Activated naive CD4-positive, alpha-beta T cell (primary cell): ENCODE measurements around the gene ZNF384.
"Not testable (repeated sequence)": the region's sequence is repeated elsewhere in the genome, so short reads cannot be mapped to it uniquely, and the experiment has no call there.

Experiments used
- DNase-seq, 4 experiments: peaks; one replicate each; lab custom pipeline; 2025; lab: John Stamatoyannopoulos, UW

The ZNF384 gene

DNA sequence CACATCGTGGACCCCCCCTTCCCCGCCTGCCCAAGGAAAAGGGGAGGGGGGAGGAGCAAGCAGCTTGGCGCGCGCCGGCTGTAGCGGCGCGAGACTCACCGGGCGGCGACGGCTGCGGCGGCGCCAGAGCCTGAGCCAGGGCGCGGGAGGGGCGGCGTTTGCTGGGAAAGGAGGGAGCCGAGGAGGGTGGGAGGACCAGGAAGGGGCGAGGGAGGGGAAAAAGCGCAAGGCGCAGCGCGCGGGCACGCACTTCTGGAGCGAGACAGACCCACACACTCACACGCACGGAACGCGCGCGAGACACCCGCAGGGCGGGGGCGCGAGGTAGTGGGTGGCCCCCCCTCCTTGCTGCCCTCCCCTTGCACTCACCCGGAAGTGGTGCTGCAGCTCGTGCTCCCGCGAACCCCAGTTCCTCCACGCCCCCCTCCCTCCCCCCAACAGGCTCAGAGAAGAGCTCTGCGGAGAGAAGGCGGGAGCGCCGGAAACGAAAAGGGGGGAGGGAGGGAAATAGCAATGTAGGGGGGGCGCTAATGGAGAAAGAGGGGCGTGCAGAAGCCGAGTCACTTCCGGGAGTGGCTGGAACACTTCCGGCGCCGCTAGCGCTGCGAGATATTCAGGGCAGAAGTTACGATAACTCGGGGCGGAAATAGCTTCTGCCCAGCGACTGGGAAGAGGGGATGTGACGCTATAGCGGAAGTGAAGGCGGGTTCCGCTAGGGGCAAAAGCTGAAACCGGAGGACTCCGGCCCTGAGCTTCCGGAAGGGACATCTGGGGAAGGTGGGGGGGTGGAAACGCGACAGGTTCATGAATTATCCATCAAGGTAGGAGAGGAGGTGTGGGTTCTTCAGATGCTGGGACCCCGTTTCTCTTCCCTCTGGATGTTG lies at the start of gene ZNF384:
Gene ZNF384 (minus strand): TSS at position 377 of the 884 bp plus-strand sequence. CDS start 9,855 bp downstream, outside the sequence.
- peak; percentile 82 to 92 (median 86) for DNase-seq

DNA sequence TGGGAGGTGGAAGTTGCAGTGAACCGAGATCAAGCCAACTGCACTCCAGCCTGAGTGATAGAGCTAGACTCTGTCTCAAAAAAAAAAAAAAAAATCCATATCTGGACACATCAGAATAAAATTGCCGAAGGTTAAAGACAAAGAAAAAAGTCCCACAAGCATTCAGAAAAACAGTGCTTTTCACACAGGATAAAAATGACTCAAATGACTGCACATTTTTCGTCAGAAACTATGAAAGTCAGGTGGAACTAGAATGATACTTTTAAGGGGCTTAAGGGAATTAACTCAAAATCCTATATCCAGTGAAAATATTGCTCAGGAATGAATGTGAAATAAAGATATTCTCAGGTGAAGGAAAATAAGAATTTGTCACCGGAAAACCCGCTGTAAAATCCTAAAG lies 47.6 kb upstream of the ZNF384 start:
- DNase-seq = no peak

DNA sequence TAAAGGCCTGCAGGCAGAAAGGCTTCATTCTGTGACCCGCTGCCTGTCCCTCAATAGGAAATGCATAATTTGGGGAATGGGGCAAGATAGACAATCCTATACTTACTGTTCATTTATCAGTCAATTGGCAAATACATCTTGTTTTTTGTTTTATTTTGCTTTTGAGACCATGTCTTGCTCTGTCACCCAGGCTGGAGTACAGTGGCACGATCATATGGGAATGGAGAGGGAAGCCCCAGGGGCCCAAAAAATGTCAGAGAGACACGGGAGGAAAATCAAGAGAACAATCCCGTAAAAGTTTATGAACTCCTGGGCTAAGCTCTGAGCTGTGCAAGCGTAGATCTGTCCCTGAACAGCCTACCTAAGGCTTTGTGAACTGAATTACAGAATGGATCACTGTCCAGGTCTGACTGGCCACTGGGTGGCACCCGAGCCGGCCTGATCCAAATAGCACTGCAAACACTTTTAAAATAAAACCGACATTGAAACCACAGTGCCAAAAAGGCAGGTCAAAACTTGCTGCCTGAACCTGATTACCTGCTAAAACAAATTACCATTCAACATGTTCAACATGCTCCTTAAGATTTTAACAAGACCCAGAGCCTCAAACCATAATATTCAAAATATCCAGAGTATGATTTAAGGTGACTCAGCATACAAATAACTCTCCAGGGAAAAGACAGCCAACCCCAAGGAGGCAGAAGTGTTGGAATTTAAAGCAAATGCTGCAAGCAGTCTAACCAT lies 46.4 kb upstream of the ZNF384 start:
- peak in 2 of 4 experiments; percentile 23 to 30 for DNase-seq

DNA sequence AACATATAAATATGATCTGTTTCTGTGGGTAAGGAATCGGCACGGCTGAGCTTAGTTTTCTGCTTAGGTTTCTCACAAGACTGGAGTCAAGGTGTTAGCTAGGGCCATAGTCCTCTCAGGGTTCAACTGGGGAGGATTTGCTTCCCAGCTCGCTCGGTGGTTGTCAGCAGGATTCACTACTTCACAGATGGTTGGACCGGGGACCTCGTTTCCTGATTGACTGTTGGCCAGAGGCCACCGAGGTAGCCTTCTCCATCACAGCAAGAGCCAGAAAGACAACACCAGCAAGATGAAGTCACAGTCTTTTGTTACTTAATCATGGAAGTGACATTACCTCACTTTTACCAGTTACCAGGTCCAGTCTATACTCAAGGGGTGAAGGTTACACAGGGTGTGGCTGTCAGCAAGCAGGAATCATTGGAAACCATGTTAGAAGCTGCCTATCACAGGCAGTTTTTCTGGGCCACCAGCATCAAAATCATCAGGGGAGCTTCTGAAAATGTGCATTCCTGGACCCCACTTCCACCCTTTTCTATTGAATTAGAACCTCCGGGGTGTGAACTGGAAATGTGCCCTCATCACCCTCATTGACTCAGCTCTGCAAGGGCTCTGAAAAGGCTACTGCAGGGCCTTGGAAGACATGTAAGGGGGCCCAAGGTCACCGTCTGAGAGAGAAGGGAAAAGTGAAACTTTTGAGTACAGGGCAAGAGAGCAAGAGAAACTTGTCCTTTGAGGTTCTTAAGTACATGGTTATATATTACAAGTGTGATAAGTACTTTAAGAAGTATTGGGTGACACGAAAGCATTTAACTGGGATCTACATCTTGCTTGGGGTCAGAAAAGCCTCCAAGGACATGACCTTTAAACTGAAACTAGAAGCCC lies 45.6 kb upstream of the ZNF384 start:
- DNase-seq = no peak

DNA sequence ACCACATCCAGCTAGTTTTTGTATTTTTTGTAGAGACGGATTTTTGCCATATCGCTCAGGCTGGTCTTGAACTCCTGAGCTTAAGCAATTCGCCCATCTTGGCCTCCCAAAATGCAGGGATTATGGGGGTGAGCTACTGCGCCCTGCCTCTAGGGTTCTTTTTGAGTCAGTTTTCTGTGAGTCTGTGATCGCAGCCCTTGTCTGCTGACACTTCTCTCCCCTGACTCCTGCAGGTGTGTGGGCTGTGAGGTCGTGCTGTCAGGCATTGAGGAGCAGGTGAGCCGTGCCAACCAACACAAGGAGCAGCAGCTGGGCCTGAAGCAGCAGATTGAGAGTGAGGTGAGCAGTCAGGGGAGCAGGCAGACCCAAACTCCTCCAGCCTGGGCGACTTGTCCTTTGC lies 41.0 kb upstream of the ZNF384 start:
- no peak for DNase-seq

DNA sequence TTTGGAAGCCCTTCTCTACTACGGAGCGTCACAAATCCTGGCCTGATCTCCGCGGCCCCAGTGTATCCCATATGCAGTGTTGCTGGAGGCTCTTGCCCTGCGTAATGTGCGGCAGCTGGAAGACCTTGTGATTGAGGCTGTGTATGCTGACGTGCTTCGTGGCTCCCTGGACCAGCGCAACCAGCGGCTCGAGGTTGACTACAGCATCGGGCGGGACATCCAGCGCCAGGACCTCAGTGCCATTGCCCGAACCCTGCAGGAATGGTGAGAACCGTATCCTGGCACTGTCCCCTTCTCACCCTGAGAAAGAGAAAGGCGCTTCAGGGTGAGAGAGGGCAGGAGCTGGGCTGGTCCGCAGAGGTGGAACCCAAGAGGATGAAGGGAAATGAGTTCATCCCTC lies 40.0 kb upstream of the ZNF384 start:
- no peak for DNase-seq

DNA sequence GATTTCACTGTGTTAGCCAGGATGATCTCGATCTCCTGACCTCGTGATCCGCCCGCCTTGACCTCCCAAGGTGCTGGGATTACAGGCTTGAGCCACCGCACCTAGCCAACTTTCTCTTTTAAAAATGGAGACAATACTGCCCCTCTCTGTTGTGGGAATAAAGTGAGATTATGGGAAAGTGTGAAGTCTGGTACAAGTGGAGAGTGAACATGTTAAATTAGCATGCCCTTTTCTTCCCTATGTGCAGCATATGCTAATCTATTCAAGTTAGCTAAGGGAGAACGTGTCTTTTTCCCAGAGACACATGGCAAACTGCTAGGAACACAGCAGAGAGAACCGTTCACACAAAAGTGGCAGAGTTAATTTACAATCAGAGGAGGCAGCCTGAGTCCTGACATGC lies 36.2 kb upstream of the ZNF384 start:
- no peak for DNase-seq

DNA sequence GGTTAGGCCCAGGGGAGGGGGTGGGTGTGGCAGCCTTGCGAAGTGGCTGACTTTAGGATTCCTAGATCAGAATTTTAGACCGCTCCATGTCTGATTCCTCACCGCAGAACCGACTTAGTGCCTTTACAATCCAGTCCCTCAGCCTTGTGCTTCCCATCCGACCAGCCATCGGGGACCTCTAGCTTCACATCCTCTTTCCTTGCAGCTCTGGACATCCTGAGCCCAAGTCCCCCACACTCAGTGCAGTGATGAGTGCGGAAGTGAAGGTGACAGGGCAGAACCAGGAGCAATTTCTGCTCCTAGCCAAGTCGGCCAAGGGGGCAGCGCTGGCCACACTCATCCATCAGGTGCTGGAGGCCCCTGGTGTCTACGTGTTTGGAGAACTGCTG lies 35.2 kb upstream of the ZNF384 start:
- DNase-seq = no peak

DNA sequence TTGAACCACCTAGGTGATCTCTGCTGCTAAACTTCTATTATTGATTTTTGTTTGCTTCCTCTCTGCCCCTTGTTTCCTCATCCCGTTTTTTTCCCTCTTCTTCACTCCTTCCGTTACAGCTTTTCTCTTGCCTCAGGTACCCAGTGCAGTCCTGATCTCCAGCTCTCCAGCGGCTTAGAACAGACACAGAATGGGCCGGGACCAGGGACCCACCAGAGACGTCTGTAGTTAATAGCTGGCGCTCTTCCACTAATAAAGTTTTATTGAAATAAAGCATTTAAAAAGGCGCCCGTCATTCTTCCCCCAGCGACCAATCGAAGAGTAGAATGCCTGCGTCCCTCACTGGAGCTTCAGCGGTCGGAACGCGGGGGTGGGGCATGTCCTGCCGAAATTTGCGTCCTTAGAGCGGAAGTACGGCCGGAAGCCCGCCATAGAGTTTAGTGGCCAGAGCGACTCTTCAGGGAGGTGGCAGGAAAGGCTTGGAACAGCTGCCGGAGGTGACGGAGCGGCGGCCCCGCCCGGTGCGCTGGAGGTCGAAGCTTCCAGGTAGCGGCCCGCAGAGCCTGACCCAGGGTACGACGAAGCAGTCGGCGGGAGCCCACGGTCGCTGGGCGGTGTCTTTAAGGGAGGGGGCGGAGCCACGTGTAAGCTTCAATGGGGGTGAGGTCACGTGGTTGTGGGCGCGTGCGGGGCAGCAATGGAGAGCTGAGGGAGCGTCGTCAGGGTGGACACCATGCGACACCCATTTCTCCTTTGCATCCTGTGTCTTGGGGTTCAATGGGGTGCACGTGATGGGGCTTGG lies 34.6 kb upstream of the ZNF384 start, which contains the start of gene COPS7A:
Gene COPS7A (plus strand): TSS at position 440 of the 802 bp plus-strand sequence. CDS start 611 bp downstream, outside the sequence.
- peak; percentile 79 to 89 (median 83) for DNase-seq

DNA sequence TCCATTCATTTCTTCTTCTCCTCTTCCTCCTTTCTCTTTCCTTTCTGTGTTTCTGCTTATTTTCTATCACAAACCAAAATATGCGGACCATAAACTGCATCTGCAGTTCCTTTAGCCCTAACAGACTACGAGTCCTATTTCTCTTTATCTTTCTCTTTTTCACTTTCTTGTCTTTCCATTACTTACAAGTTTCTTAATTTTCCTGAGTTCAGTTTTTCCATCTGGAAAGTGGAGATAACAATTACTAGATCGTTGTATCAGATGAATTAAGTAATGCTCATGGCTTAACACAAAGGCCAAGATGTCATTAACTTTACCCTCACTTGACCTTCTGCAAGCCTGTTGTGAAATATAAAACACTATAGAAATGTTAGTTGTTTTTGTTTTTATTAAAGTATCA lies 33.7 kb upstream of the ZNF384 start:
- DNase-seq = no peak

DNA sequence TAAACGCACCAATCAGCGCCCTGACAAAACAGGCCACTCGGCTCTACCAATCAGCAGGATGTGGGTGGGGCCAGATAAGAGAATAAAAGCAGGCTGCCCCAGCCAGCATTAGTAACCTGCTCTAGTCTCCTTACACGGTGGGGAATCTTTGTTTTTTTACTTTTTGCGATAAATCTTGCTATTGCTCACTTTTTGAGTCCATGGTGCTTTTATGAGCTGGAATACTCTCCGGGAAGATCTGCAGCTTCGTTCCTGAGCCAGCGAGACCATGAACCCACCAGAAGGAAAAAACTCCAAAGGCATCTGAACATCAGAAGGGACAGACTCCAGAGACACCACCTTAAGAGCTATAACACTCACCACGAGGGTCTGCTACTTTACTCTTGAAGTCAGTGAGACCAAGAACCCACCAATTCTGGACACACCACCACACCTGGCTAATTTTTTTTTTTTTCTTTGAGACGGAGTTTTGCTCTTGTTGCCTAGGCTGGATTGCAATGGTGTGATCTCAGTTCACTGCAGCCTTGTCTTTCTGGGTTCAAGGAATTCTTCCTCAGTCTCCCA lies 27.8 kb upstream of the ZNF384 start:
- no peak for DNase-seq

DNA sequence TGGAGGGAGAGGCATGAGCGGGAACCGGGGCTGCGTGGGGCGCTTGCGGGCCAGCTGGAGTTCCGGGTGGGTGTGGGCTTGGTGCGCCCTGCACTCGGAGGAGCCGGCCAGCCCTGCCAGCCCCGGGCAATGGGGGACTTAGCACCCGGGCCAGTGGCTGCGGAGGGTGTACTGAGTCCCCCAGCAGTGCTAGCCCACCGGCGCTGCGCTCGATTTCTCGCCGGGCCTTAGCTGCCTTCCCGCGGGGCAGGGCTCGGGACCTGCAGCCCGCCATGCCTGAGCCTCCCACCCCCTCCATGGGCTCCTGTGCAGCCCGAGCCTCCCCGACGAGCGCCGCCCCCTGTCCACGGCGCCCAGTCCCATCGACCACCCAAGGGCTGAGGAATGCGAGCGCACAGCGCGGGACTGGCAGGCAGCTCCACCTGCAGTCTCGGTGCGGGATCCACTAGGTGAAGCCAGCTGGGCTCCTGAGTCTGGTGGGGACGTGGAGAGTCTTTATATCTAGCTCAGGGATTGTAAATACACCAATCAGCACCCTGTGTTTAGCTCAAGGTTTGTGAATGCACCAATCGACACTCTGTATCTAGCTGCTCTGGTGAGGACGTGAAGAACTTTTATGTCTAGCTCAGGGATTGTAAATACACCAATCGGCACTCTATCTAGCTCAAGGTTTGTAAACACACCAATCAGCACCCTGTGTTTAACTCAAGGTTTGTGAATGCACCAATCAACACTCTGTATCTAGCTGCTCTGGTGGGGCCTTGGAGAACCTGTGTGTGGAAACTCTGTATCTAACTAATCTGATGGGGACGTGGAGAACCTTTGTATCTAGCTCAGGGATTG lies 27.1 kb upstream of the ZNF384 start:
- DNase-seq = not testable (repeated sequence)

DNA sequence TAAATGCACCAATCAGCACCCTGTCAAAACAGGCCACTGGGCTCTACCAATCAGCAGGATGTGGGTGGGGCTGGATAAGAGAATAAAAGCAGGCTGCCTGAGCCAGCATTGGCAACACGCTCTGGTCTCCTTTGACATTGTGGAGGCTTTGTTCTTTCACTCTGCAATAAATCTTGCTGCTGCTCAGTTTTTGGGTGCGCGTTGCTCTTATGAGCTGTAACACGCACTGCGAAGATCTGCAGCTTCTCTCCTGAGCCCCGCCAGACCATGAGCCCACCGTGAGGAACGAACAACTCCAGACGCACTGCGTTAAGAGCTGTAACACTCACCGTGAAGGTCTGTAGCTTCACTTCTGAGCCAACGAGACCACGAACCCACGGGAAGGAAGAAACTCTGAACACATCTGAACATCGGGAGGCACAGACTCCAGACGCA lies 19.8 kb upstream of the ZNF384 start:
- no peak for DNase-seq

DNA sequence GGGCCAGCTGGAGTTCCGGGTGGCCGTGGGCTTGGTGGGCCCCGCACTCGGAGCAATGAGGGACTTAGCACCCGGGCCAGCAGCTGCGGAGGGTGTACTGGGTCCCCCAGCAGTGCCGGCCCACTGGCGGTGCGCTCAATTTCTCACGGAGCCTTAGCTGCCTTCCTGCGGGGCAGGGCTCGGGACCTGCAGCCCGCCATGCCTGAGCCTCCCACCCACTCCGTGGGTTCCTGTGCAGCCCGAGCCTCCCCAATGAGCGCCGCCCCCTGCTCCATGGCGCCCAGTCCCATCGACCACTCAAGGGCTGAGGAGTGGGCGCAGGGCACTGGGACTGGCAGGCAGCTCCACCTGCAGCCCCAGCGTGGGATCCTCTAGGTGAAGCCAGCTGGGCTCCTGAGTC lies 19.2 kb upstream of the ZNF384 start:
- not testable (repeated sequence) for DNase-seq

DNA sequence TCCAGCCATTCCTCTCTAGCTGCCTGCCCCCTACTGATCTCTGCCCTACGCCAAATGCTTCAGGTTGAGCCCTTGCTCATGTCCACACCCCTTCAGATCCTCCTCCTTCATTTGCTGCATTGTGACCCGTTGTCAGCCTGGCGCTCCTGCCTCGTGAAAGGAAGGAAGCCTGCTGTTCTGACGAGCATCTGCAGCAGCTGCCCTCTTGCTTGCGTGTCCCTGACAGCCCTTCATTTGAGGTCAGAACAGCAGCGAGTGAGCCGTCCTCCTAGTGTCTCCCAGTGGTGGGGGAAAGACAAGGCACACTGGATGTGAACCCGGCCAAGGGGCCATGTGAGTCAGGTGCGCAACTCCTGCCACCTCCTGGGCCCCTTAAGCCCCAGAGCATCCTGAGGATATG lies 14.5 kb upstream of the ZNF384 start:
- no peak for DNase-seq

DNA sequence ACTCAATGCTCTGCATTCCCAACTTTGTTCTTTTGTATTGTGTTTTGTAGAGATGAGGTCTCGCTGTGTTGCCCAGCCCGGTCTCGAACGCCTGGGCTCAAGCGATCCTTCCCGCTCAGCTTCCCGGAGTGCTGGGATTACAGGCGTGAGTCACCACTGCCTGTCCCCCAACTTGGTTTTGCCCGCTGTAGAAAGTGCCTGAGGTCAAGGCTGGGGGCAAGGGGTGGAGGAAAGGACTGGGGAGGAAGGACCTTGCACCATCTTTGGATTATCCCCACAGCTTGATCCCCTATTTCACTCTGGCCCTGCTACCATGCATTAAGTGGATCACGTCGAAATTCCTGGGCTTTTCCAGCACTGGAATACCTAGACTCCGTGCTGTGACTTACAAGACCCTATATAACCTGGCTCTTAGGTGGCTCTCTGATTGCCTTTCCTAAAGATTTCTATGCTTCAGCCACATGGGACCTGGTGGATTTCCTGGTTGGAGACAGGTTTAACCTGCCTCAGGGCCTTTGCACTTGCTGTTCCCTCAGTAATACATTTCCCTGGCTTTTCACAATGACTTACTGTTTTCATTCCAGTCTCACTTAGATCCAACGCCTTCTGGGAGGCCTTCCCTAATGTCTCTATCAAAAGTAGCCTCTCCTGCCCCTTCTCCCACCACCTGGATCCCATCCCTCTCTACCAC lies 12.0 kb upstream of the ZNF384 start:
- no peak for DNase-seq

DNA sequence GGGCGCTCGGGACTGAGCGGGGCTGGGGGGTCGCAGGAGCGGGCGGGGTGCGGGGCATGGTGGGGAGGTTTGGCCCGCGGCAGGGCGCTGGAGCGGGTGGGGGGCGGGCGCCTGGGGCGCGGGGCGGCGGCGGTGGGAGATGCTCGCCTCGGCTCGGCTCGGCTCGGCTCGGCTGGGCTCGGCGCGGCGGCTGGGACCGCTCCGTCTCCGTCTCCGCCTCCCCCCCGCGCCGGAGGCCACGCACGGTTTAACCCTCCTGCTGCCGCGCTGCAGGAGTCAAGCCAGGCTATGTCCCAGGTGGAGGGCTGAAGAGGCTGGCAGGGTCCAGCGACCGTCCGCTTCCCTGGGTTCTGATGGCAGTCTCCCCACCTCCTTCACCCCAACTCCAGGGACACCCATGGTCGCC lies 11.5 kb upstream of the ZNF384 start, which contains the start of gene PIANP:
Gene PIANP (minus strand): TSS at position 170 of the 406 bp plus-strand sequence. CDS start 2,754 bp downstream, outside the sequence.
- peak in 2 of 4 experiments; percentile 12 to 66 for DNase-seq

DNA sequence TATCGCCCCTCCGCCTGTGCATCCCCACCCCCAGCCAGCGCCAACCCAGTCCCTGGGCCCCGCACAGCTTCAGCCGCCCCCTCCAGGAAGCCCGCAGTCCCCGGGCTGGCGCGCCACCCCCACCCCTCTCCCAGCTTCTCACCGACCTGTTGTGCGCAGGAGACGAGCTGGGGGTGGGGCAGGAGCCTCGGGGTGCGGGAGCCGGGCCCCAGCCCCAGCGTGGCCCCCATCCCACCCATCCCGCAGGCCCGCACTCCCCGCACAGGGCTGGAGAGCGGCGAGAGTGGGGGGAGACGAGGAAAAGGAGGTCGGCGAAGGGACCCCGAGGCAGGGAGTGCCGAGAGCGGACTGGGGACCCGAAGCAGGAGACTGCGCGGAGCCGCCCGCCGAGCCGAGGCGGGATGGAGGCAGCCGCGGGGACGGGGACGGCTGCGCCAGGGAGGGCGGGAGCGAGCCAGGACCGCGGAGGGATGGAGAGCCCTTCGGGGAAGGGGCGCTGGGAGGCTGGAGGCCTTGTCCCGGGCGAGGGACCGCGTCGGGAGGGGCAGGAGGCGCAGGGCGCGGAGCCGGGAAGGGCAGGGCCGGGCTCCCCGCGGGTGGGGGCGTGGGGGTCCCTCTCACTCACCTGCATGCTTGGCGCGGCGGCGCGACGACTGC lies 10.9 kb upstream of the ZNF384 start:
- no peak for DNase-seq
